B cell (primary cell): ENCODE data around the gene CYRIA. TPM values are rescaled to one million over a fixed set of nuclear protein-coding genes. Genes with fewer than 3 reads are reported as not detected.

ENCODE experiments used
- ATAC-seq: fragments of 200-7000 bp; cut with Tn5 transposase; one replicate; pipeline ENCODE4 v1.10.0; 2021; ENCODE audit warnings: low read depth, mild to moderate bottlenecking, moderate number of reproducible peaks, moderate library complexity
- CTCF ChIA-PET: fragments of 350-600 bp; sonication (Branson Sonifier 250); formaldehyde crosslinking; loops from one replicate; lab custom pipeline; 2021; ENCODE audit warnings: antibody characterized with exemption, inconsistent platforms; lab: Charles Lee
- POLR2A ChIA-PET: fragments of 350-600 bp; sonication (Branson Sonifier 250); formaldehyde crosslinking; loops from one replicate; lab custom pipeline; 2021; ENCODE audit warnings: antibody characterized with exemption; lab: Charles Lee
- DNase-seq: peaks from one replicate; pipeline ENCODE4 v3.0.0; 2013
- H2AFZ ChIP-seq: 2 replicates; pipeline ENCODE4 v1.6.1; 2012; ENCODE audit warnings: mild to moderate bottlenecking, low read depth, low read length; ENCODE audit not compliant: insufficient read depth, poor library complexity, severe bottlenecking
- H3K27ac ChIP-seq, 2 donors: 1 replicate in 1 of 2; 2 replicates in 1 of 2; pipeline ENCODE4 v1.5.1; 2012 to 2013; ENCODE audit warnings: low read length in 2 of 2, mild to moderate bottlenecking in 2 of 2, moderate library complexity in 1 of 2
- H3K27me3 ChIP-seq, 4 experiments: fragments of 200-600 bp in 1 of 4; sonication (generic) in 1 of 4; replicated peaks in 1 of 4; 1 replicate in 2 of 4; 2 replicates in 2 of 4; pipeline versions ENCODE4 v1.6.1 to v1.7.0; 2013 to 2016; ENCODE audit warnings: low read length in 3 of 4, mild to moderate bottlenecking in 2 of 4, mixed read lengths in 1 of 4, moderate library complexity in 1 of 4; ENCODE audit not compliant: insufficient read depth in 4 of 4, control insufficient read depth in 3 of 4; ENCODE audit errors: control extremely low read depth in 1 of 4
- H3K36me3 ChIP-seq, 2 experiments: replicated peaks in 1 of 2; 1 replicate in 1 of 2; 2 replicates in 1 of 2; pipeline versions ENCODE4 v1.6.1 to v1.7.1; 2013; ENCODE audit warnings: low read length in 1 of 2; ENCODE audit not compliant: insufficient read depth in 2 of 2, control insufficient read depth in 1 of 2; ENCODE audit errors: control extremely low read depth in 1 of 2, extremely low read depth in 1 of 2
- H3K4me1 ChIP-seq, 2 donors: fragments of 200-600 bp in 1 of 2; sonication (generic) in 1 of 2; 1 replicate in 1 of 2; 2 replicates in 1 of 2; pipeline versions ENCODE4 v1.5.1 to v1.6.1; 2013 to 2017; ENCODE audit warnings: low read length in 2 of 2; ENCODE audit not compliant: control insufficient read depth in 2 of 2, insufficient read depth in 2 of 2
- H3K4me2 ChIP-seq: replicated peaks from 2 replicates; pipeline ENCODE3; 2012; ENCODE audit warnings: mild to moderate bottlenecking, low read depth, low read length; ENCODE audit not compliant: poor library complexity, severe bottlenecking
- H3K4me3 ChIP-seq, 5 experiments: fragments of 200-600 bp in 1 of 5; sonication (generic) in 1 of 5; 1 replicate in 3 of 5; 2 replicates in 2 of 5; pipeline versions ENCODE4 v1.5.1 to v1.7.0; 2011 to 2016; ENCODE audit warnings: low read length in 4 of 5, mild to moderate bottlenecking in 4 of 5, low read depth in 2 of 5, control low read depth in 1 of 5, moderate library complexity in 1 of 5; ENCODE audit not compliant: insufficient read depth in 1 of 5; ENCODE audit errors: control extremely low read depth in 1 of 5, extremely low read depth in 1 of 5
- H3K79me2 ChIP-seq: fragments of 200-600 bp; sonication (generic); one replicate; pipeline ENCODE4 v1.6.0; 2016; ENCODE audit warnings: low read length; ENCODE audit not compliant: control insufficient read depth, insufficient read depth
- H3K9ac ChIP-seq: fragments of 200-600 bp; sonication (generic); 2 replicates; pipeline ENCODE4 v1.6.1; 2017; ENCODE audit warnings: mild to moderate bottlenecking, low read length, moderate library complexity
- H3K9me3 ChIP-seq, 3 donors: one replicate each; pipeline versions ENCODE4 v1.6.1 to v1.7.1; 2013; ENCODE audit warnings: low read length in 2 of 3; ENCODE audit not compliant: control insufficient read depth in 2 of 3, insufficient read depth in 1 of 3; ENCODE audit errors: control extremely low read depth in 1 of 3
- H4K20me1 ChIP-seq: 2 replicates; pipeline ENCODE4 v1.6.0; 2012; ENCODE audit warnings: mild to moderate bottlenecking, low read length; ENCODE audit not compliant: insufficient read depth, control insufficient read depth, poor library complexity, severe bottlenecking
- H3K27ac Mint-ChIP-seq: one replicate; pipeline ENCODE4 v1.8.0; 2021; ENCODE audit warnings: mixed read lengths
- H3K27me3 Mint-ChIP-seq: one replicate; pipeline ENCODE4 v1.8.0; 2021; ENCODE audit warnings: mixed read lengths
- H3K4me1 Mint-ChIP-seq: one replicate; pipeline ENCODE4 v1.8.0; 2021; ENCODE audit warnings: mixed read lengths
- H3K4me3 Mint-ChIP-seq: one replicate; pipeline ENCODE4 v1.8.0; 2021; ENCODE audit warnings: mixed read lengths
- H3K9me3 Mint-ChIP-seq: one replicate; pipeline ENCODE4 v1.8.0; 2022; ENCODE audit warnings: mixed read lengths; ENCODE audit not compliant: insufficient read depth
- CTCF ChIP-seq: fragments of 200-600 bp; IDR thresholded peaks from one replicate; pipeline ENCODE4 v1.8.0; 2022; ENCODE audit warnings: antibody characterized with exemption, mild to moderate bottlenecking
- EZH2 ChIP-seq: IDR thresholded peaks from 2 replicates; pipeline ENCODE4 v1.6.1; 2012; ENCODE audit warnings: borderline replicate concordance, low read depth, mild to moderate bottlenecking, moderate library complexity, low read length; ENCODE audit not compliant: insufficient read depth, poor library complexity, severe bottlenecking
- WGBS: methylation state at CpG from one replicate; pipeline ENCODE4 v1.1.5; 2013; ENCODE audit warnings: missing lambda C conversion rate; ENCODE audit not compliant: insufficient coverage; 5-methylcytosine and 5-hydroxymethylcytosine counted together
- intact Hi-C: fragments of 100-400 bp; cut with micrococcal nuclease; formaldehyde crosslinking; loops from one replicate; pipeline ENCODE4 v1.10.0; 2022
- polyA plus RNA-seq: library from polyadenylated mRNA; depleted of rRNA; stranded (reverse); fragments of >200 nt; gene quantifications from 2 replicates; pipeline ENCODE4 v1.2.3, GENCODE V29; 2012
- total RNA-seq, 2 donors: library from RNA; stranded (reverse); fragments of 120-200 nt in 1 of 2; gene quantifications; 1 replicate in 1 of 2; 2 replicates in 1 of 2; pipeline versions ENCODE4 v1.2.3 to v1.2.4, GENCODE V29; 2013 to 2022

Gene CYRIA
- total and polyA plus RNA-seq, 2 donors (not counting 1 experiment from before 2014, with no cell fraction given), result 16.8 to 58.8 TPM

GRCh38 chr2:16660114-16660513, 5.5 kb downstream of the CYRIA start:
- Histone ChIP-seq H3K4me2 (peak overlapping the region; percentile 68), H4K20me1 (no peaks in the 10 kb centered on the region)

More at GRCh38 chr2:16660114-16660513, 5.5 kb downstream of the CYRIA start:
- Histone ChIP-seq H3K27ac (peak overlapping the region; percentile 40 to 66), H3K27me3 (no peaks in the 10 kb centered on the region), H3K4me3 (no peak overlapping the region), H3K36me3 (peaks cover 0 to 11% of the 10 kb centered on the region in 2 experiments), H3K9ac (no peak overlapping the region), H3K4me1 (peaks cover 91 to 99% of the 10 kb centered on the region in 2 donors), H3K79me2 (peaks cover 96% of the 10 kb centered on the region), H3K9me3 (no peaks in the 10 kb centered on the region), H2AFZ (no peak overlapping the region)
- intact Hi-C loops, result loop anchor here (5.0 kb wide), 1 partner anchor 1092 kb away; the partner anchor contains the start of genes GEN1 and SMC6
- peak overlapping the region; percentile 54 for H3K4me3 Mint-ChIP-seq
- peak overlapping the region; percentile 62 for H3K27ac Mint-ChIP-seq
- H3K4me1 Mint-ChIP-seq, result peaks cover 98% of the 10 kb centered on the region
- ATAC-seq (no peak), DNase-seq (peak; percentile 53)
- WGBS, result 8% methylated on average over 2 of the region's 5 CpGs
- H3K9me3 Mint-ChIP-seq, result no peaks in the 10 kb centered on the region
- CTCF ChIA-PET, result interaction anchor here (2.7 kb wide), 1 partner anchor 97 kb away, joined by 12 read pairs; no protein-coding TSS in a partner anchor
- POLR2A ChIA-PET, result no interaction called here
- no peaks in the 10 kb centered on the region for H3K27me3 Mint-ChIP-seq
- TF ChIP-seq CTCF (no peak), EZH2 (no peak)
